GM23338 (cell line): ENCODE results near the gene HDAC10. TPM values are rescaled to one million over a fixed set of nuclear protein-coding genes. Genes with fewer than 3 reads are reported as not detected.

Source experiments
- ATAC-seq: fragments of 200-7000 bp; cut with Tn5 transposase; 3 replicates; pipeline ENCODE4 v1.9.1; 2020
- DNase-seq: peaks from one replicate; pipeline ENCODE4 v3.0.0-alpha.2; 2015; ENCODE audit warnings: low spot score
- H2AFZ ChIP-seq: fragments of 200-600 bp; sonication (generic); 2 replicates; pipeline ENCODE4 v1.8.0; 2016; ENCODE audit warnings: antibody characterized with exemption, mild to moderate bottlenecking, moderate library complexity
- H3F3A ChIP-seq: fragments of 200-600 bp; sonication (generic); replicated peaks from 2 replicates; pipeline ENCODE4 v1.8.0; 2017; ENCODE audit warnings: antibody characterized with exemption, mixed run types, low read depth
- H3K27ac ChIP-seq: fragments of 200-600 bp; sonication (generic); 2 replicates; pipeline ENCODE4 v1.6.1; 2016; ENCODE audit warnings: low read depth
- H3K27me3 ChIP-seq: fragments of 200-600 bp; sonication (generic); 2 replicates; pipeline ENCODE4 v1.8.0; 2016; ENCODE audit warnings: mild to moderate bottlenecking, mixed run types, moderate library complexity; ENCODE audit not compliant: insufficient read depth
- H3K36me3 ChIP-seq: fragments of 200-600 bp; sonication (generic); 2 replicates; pipeline ENCODE4 v1.8.0; 2016; ENCODE audit warnings: mild to moderate bottlenecking; ENCODE audit not compliant: insufficient read depth
- H3K4me1 ChIP-seq: fragments of 200-600 bp; sonication (generic); 2 replicates; pipeline ENCODE4 v1.8.0; 2016; ENCODE audit warnings: mild to moderate bottlenecking, moderate library complexity; ENCODE audit not compliant: insufficient read depth
- H3K4me2 ChIP-seq: fragments of 200-600 bp; sonication (generic); 2 replicates; pipeline ENCODE4 v1.7.1; 2017; ENCODE audit warnings: mixed run types
- H3K4me3 ChIP-seq: fragments of 200-600 bp; sonication (generic); 2 replicates; pipeline ENCODE4 v1.6.1; 2016; ENCODE audit warnings: mixed run types
- H3K79me2 ChIP-seq: fragments of 200-600 bp; sonication (generic); replicated peaks from 2 replicates; pipeline ENCODE4 v1.8.0; 2017; ENCODE audit warnings: mild to moderate bottlenecking; ENCODE audit not compliant: insufficient read depth
- H3K9me2 ChIP-seq: fragments of 200-600 bp; sonication (generic); 2 replicates; pipeline ENCODE4 v1.8.0; 2017; ENCODE audit not compliant: insufficient read depth
- H4K20me1 ChIP-seq: fragments of 200-600 bp; sonication (generic); replicated peaks from 2 replicates; pipeline ENCODE4 v1.8.0; 2017; ENCODE audit warnings: mild to moderate bottlenecking; ENCODE audit not compliant: insufficient read depth
- H3K27ac Mint-ChIP-seq: 2 replicates; pipeline ENCODE4 v1.8.0; 2020; ENCODE audit warnings: inconsistent platforms, mild to moderate bottlenecking, moderate library complexity, mixed read lengths
- H3K27me3 Mint-ChIP-seq: 3 replicates; pipeline ENCODE4 v1.8.0; 2022; ENCODE audit warnings: low read depth, mild to moderate bottlenecking, moderate library complexity, mixed read lengths, inconsistent platforms; ENCODE audit not compliant: insufficient read depth, poor library complexity
- H3K36me3 Mint-ChIP-seq: 3 replicates; pipeline ENCODE4 v1.8.0; 2021; ENCODE audit warnings: low read depth, mild to moderate bottlenecking, inconsistent platforms, moderate library complexity, mixed read lengths
- H3K4me1 Mint-ChIP-seq: 3 replicates; pipeline ENCODE4 v1.8.0; 2020; ENCODE audit warnings: mild to moderate bottlenecking, inconsistent platforms, mixed read lengths
- H3K4me3 Mint-ChIP-seq: 3 replicates; pipeline ENCODE4 v1.8.0; 2021; ENCODE audit warnings: moderate library complexity, mild to moderate bottlenecking, inconsistent platforms, mixed read lengths
- H3K9me3 Mint-ChIP-seq: 3 replicates; pipeline ENCODE4 v1.8.0; 2020; ENCODE audit warnings: moderate library complexity, mild to moderate bottlenecking, inconsistent platforms, mixed read lengths
- CREB1 ChIP-seq: fragments of 250-450 bp; sonication (Bioruptor Pico); IDR thresholded peaks from 2 replicates; pipeline ENCODE4 v1.5.0; 2020; ENCODE audit warnings: low read depth, mild to moderate bottlenecking, moderate library complexity
- CTCF ChIP-seq, 2 experiments: fragments of 200-600 bp in 1 of 2; sonication (generic) in 1 of 2; conservative IDR thresholded peaks; 2 replicates each; pipeline versions ENCODE4 v1.5.1 to v1.6.1; 2016 to 2017; ENCODE audit warnings: antibody characterized with exemption in 2 of 2, low read depth in 2 of 2, mild to moderate bottlenecking in 2 of 2, moderate library complexity in 1 of 2
- ETS1 ChIP-seq: IDR thresholded peaks from 2 replicates; pipeline ENCODE4 v1.6.1; 2016; ENCODE audit warnings: antibody characterized with exemption
- EZH2 ChIP-seq: fragments of 200-600 bp; sonication (generic); IDR thresholded peaks from one replicate; pipeline ENCODE4 v1.8.0; 2017; ENCODE audit warnings: antibody characterized with exemption, mild to moderate bottlenecking, low read depth; ENCODE audit not compliant: unreplicated experiment
- EZH2phosphoT487 ChIP-seq: fragments of 200-600 bp; sonication (generic); IDR thresholded peaks from one replicate; pipeline ENCODE4 v1.8.1; 2018; ENCODE audit warnings: antibody characterized with exemption; ENCODE audit not compliant: unreplicated experiment
- JUNB ChIP-seq: IDR thresholded peaks from one replicate; pipeline ENCODE4 v1.6.1; 2016; ENCODE audit warnings: antibody characterized with exemption; ENCODE audit not compliant: unreplicated experiment
- NANOG ChIP-seq: IDR thresholded peaks from 2 replicates; pipeline ENCODE4 v1.6.1; 2016; ENCODE audit warnings: antibody characterized with exemption, borderline replicate concordance
- POLR2AphosphoS5 ChIP-seq: IDR thresholded peaks from 2 replicates; pipeline ENCODE4 v1.6.1; 2016; ENCODE audit warnings: antibody characterized with exemption, low read depth
- REST ChIP-seq: IDR thresholded peaks from one replicate; pipeline ENCODE4 v1.6.1; 2018; ENCODE audit warnings: antibody characterized with exemption; ENCODE audit not compliant: unreplicated experiment
- STAT1 ChIP-seq: IDR thresholded peaks from one replicate; pipeline ENCODE4 v1.6.1; 2016; ENCODE audit warnings: antibody characterized with exemption; ENCODE audit not compliant: unreplicated experiment
- ZNF114 ChIP-seq: fragments of 250-450 bp; sonication (Bioruptor Pico); IDR thresholded peaks from 2 replicates; pipeline ENCODE4 v1.5.0; 2020; ENCODE audit warnings: mild to moderate bottlenecking, moderate library complexity
- ZNF331 ChIP-seq: fragments of 250-450 bp; sonication (Bioruptor Pico); IDR thresholded peaks from 2 replicates; pipeline ENCODE4 v1.5.0; 2020; ENCODE audit warnings: low read depth, mild to moderate bottlenecking, moderate library complexity
- ZNF462 ChIP-seq: fragments of 250-450 bp; sonication (Bioruptor Pico); IDR thresholded peaks from 2 replicates; pipeline ENCODE4 v1.5.0; 2020; ENCODE audit warnings: mild to moderate bottlenecking, moderate library complexity
- polyA plus RNA-seq: library from polyadenylated mRNA; unstranded; fragments of >200 nt; fragmentation: Nextera tagmentation; extraction: Ambion mirVana; gene quantifications from 2 replicates; pipeline ENCODE4 v1.2.1, GENCODE V29; 2016
- total RNA-seq: library from RNA; depleted of rRNA; stranded (reverse); fragments of >200 nt; shearing (Covaris generic); gene quantifications from 2 replicates; pipeline ENCODE4 v1.2.3, GENCODE V29; 2014

The HDAC10 gene
- total and polyA plus RNA-seq, 2 experiments from 2014 or later = 4.1 to 41.9 TPM

GRCh38 chr22:50226063-50226874 is 24.8 kb downstream of the HDAC10 start:
- Histone ChIP-seq H3K27ac (no peak overlapping the region), H3K4me3 (no peak overlapping the region), H3K4me2 (no peak overlapping the region), H3F3A (no peaks in the 10 kb centered on the region), H3K36me3 (no peaks in the 10 kb centered on the region), H3K79me2 (no peaks in the 10 kb centered on the region), H2AFZ (no peak overlapping the region), H3K27me3 (no peaks in the 10 kb centered on the region), H3K4me1 (no peaks in the 10 kb centered on the region), H4K20me1 (peaks cover 5% of the 10 kb centered on the region), H3K9me2 (no peaks in the 10 kb centered on the region)
- Mint-ChIP-seq H3K4me3 (no peak overlapping the region), H3K9me3 (no peaks in the 10 kb centered on the region), H3K27ac (no peak overlapping the region), H3K36me3 (peaks cover 21% of the 10 kb centered on the region), H3K4me1 (no peaks in the 10 kb centered on the region), H3K27me3 (peaks cover 7% of the 10 kb centered on the region)
- ATAC-seq = no peak
- TF ChIP-seq CREB1 (CRISPR knock-in tag) (no peak), STAT1 (no peak), NANOG (no peak), EZH2phosphoT487 (no peak), CTCF (conservative IDR thresholded peaks at IDR 0.05; ENCODE audit: low read depth in 2 of 2) (no peak), REST (no peak), ZNF462 (CRISPR knock-in tag) (no peak), ZNF331 (no peak), EZH2 (no peak), ZNF114 (CRISPR knock-in tag) (no peak), POLR2AphosphoS5 (no peak), JUNB (no peak), ETS1 (no peak)
- DNase-seq = no peak
